ENCODE results near the gene WNT11.

- TF ChIP-seq CTCF (IDR thresholded peaks at IDR 0.05; ENCODE audit: poor library complexity, severe bottlenecking): no peak
- TF ChIP-seq EZH2 (IDR thresholded peaks at IDR 0.05; ENCODE audit: borderline replicate concordance, insufficient read depth, low read length, poor library complexity, severe bottlenecking): no peak
- no peak for TF ChIP-seq POLR2AphosphoS5 (IDR thresholded peaks at IDR 0.05)
- TF ChIP-seq EP300 (conservative IDR thresholded peaks at IDR 0.05; ENCODE audit: poor library complexity, severe bottlenecking): no peak
- no peak for TF ChIP-seq TAF1 (IDR thresholded peaks at IDR 0.05; ENCODE audit: low read depth)
- TF ChIP-seq RAD21 (conservative IDR thresholded peaks at IDR 0.05): no peak
- no peak for TF ChIP-seq REST (IDR thresholded peaks at IDR 0.05; ENCODE audit: borderline replicate concordance)
Measured at GRCh38 chr11:76231121-76231738, 24.9 kb upstream of the WNT11 start.
